ENCODE data around the gene TOE1. TPM values are rescaled to one million over a fixed set of nuclear protein-coding genes. Genes with fewer than 3 reads are reported as not detected.
"Not testable (repeated sequence)": the region's sequence is repeated elsewhere in the genome, so short reads cannot be mapped to it uniquely, and the experiment has no call there.

Gene TOE1
- 10 to 100 TPM; 25.4 to 25.9 TPM for total RNA-seq

- H3K4me1 Mint-ChIP-seq (ENCODE audit: low read depth) = peaks cover 53% of the 10 kb centered on the region
- POLR2A ChIA-PET = interaction anchor here (0.6 to 7.8 kb wide), 31 partner anchors 9 to 708 kb away, joined by 3 to 77 read pairs (median 4); partner anchors contain the start of genes AKR1A1, CCDC163, DYNLT4 and EIF2B3
- DNase-seq (peak; percentile 97), ATAC-seq (peak; percentile 91)
- H3K27ac Mint-ChIP-seq = peak within 1 kb of the TSS; percentile 100
- CTCF ChIA-PET = interaction anchor here (0.7 to 4.0 kb wide), 22 partner anchors 9 to 905 kb away, joined by 3 to 60 read pairs (median 4); partner anchors contain the start of genes HECTD3, HPDL, TESK2 and UROD
- peaks cover 6% of the 10 kb centered on the region for H3K9me3 Mint-ChIP-seq (ENCODE audit: insufficient read depth)
- H3K36me3 Mint-ChIP-seq (ENCODE audit: low read depth) = peaks cover 51% of the 10 kb centered on the region
- peak within 1 kb of the TSS; percentile 100 for H3K4me3 Mint-ChIP-seq
- H3K27me3 Mint-ChIP-seq (ENCODE audit: low read depth) = no peaks in the 10 kb centered on the region
Measured at GRCh38 chr1:45339789-45340558, at the start of gene TOE1, which contains the start of gene MUTYH. Gene TOE1, plus strand, starts transcription at chr1:45340170. Its CDS starts 83 bp downstream, at chr1:45340253. Gene MUTYH, minus strand, starts transcription at chr1:45340440. Its CDS starts 5,935 bp downstream, at chr1:45334505.

GRCh38 chr1:45291002-45291401, 49.0 kb upstream of the TOE1 start:
- H3K4me1 Mint-ChIP-seq (ENCODE audit: low read depth); ATAC-seq; POLR2A ChIA-PET; H3K9me3 Mint-ChIP-seq (ENCODE audit: insufficient read depth); H3K4me3 Mint-ChIP-seq; H3K36me3 Mint-ChIP-seq (ENCODE audit: low read depth); DNase-seq; H3K27ac Mint-ChIP-seq; H3K27me3 Mint-ChIP-seq (ENCODE audit: low read depth): not testable (repeated sequence)
- CTCF ChIA-PET = interaction anchor here (1.2 to 1.3 kb wide), 2 partner anchors 9 to 272 kb away, joined by 3 read pairs; no protein-coding TSS in a partner anchor

- Mint-ChIP-seq H3K36me3 (ENCODE audit: low read depth) (no peaks in the 10 kb centered on the region), H3K4me1 (ENCODE audit: low read depth) (peaks cover 3% of the 10 kb centered on the region), H3K9me3 (ENCODE audit: insufficient read depth) (no peaks in the 10 kb centered on the region), H3K27ac (no peak overlapping the region), H3K4me3 (no peak overlapping the region), H3K27me3 (ENCODE audit: low read depth) (no peaks in the 10 kb centered on the region)
- ChIA-PET CTCF (interaction anchor here (1.2 to 1.3 kb wide), 3 partner anchors 8 to 277 kb away, joined by 3 read pairs; no protein-coding TSS in a partner anchor), POLR2A (no interaction called here)
- DNase-seq (no peak), ATAC-seq (no peak)
Measured at GRCh38 chr1:45291716-45292115, 48.3 kb upstream of the TOE1 start.

GRCh38 chr1:45297666-45298356, 42.2 kb upstream of the TOE1 start:
- H3K4me3 Mint-ChIP-seq = no peak overlapping the region
- ATAC-seq = no peak
- H3K9me3 Mint-ChIP-seq (ENCODE audit: insufficient read depth) = no peaks in the 10 kb centered on the region
- no peaks in the 10 kb centered on the region for H3K36me3 Mint-ChIP-seq (ENCODE audit: low read depth)
- POLR2A ChIA-PET = interaction anchor here (1.2 to 6.4 kb wide), 2 partner anchors 285 to 566 kb away, joined by 3 to 78 read pairs; partner anchors contain the start of genes HECTD3, RNU5D-1 and UROD
- no peak overlapping the region for H3K27ac Mint-ChIP-seq
- DNase-seq = no peak
- H3K27me3 Mint-ChIP-seq (ENCODE audit: low read depth) = no peaks in the 10 kb centered on the region
- H3K4me1 Mint-ChIP-seq (ENCODE audit: low read depth) = peaks cover 10% of the 10 kb centered on the region
- CTCF ChIA-PET = interaction anchor here (1.2 to 9.4 kb wide), 4 partner anchors 194 to 462 kb away, joined by 3 to 361 read pairs (median 30); partner anchors contain the start of genes HECTD3, TESK2 and UROD

GRCh38 chr1:45299296-45299695, 40.7 kb upstream of the TOE1 start:
- Mint-ChIP-seq H3K27ac (no peak overlapping the region), H3K27me3 (ENCODE audit: low read depth) (no peaks in the 10 kb centered on the region), H3K4me3 (no peak overlapping the region), H3K36me3 (ENCODE audit: low read depth) (no peaks in the 10 kb centered on the region), H3K4me1 (ENCODE audit: low read depth) (peaks cover 12% of the 10 kb centered on the region), H3K9me3 (ENCODE audit: insufficient read depth) (no peaks in the 10 kb centered on the region)
- ChIA-PET CTCF (interaction anchor here (0.9 to 9.4 kb wide), 14 partner anchors 28 to 506 kb away, joined by 3 to 361 read pairs (median 4); partner anchors contain the start of genes CCDC163, HECTD3, HPDL and MMACHC), POLR2A (interaction anchor here (0.9 to 6.4 kb wide), 4 partner anchors 281 to 578 kb away, joined by 3 to 78 read pairs (median 8); partner anchors contain the start of genes HECTD3, RNU5D-1 and UROD)
- DNase-seq (no peak), ATAC-seq (no peak)

GRCh38 chr1:45299981-45300668, 39.8 kb upstream of the TOE1 start:
- peak; percentile 60 for DNase-seq
- Mint-ChIP-seq H3K36me3 (ENCODE audit: low read depth) (no peaks in the 10 kb centered on the region), H3K4me3 (no peak overlapping the region), H3K4me1 (ENCODE audit: low read depth) (peaks cover 20% of the 10 kb centered on the region), H3K27ac (no peak overlapping the region), H3K9me3 (ENCODE audit: insufficient read depth) (no peaks in the 10 kb centered on the region), H3K27me3 (ENCODE audit: low read depth) (no peaks in the 10 kb centered on the region)
- no peak for ATAC-seq
- ChIA-PET CTCF (interaction anchor here (0.7 to 9.4 kb wide), 21 partner anchors 8 to 507 kb away, joined by 3 to 361 read pairs (median 4); partner anchors contain the start of genes CCDC163, HECTD3, HPDL and MMACHC), POLR2A (interaction anchor here (0.9 to 6.4 kb wide), 4 partner anchors 282 to 578 kb away, joined by 3 to 78 read pairs (median 8); partner anchors contain the start of genes HECTD3, RNU5D-1 and UROD)

GRCh38 chr1:45300669-45300997, 39.3 kb upstream of the TOE1 start:
- peaks cover 25% of the 10 kb centered on the region for H3K4me1 Mint-ChIP-seq (ENCODE audit: low read depth)
- POLR2A ChIA-PET = interaction anchor here (1.9 to 6.4 kb wide), 3 partner anchors 288 to 579 kb away, joined by 8 to 78 read pairs (median 9); partner anchors contain the start of genes HECTD3, RNU5D-1 and UROD
- DNase-seq (no peak), ATAC-seq (no peak)
- CTCF ChIA-PET = interaction anchor here (1.1 to 9.4 kb wide), 12 partner anchors 9 to 465 kb away, joined by 3 to 361 read pairs (median 4); partner anchors contain the start of genes CCDC163, HECTD3, MMACHC and MUTYH
- H3K9me3 Mint-ChIP-seq (ENCODE audit: insufficient read depth) = no peaks in the 10 kb centered on the region
- no peaks in the 10 kb centered on the region for H3K27me3 Mint-ChIP-seq (ENCODE audit: low read depth)
- no peak overlapping the region for H3K4me3 Mint-ChIP-seq
- no peak overlapping the region for H3K27ac Mint-ChIP-seq
- H3K36me3 Mint-ChIP-seq (ENCODE audit: low read depth) = no peaks in the 10 kb centered on the region

GRCh38 chr1:45302505-45303150, 37.3 kb upstream of the TOE1 start:
- ATAC-seq (no peak), DNase-seq (no peak)
- Mint-ChIP-seq H3K27ac (peak overlapping the region; percentile 36), H3K9me3 (ENCODE audit: insufficient read depth) (no peaks in the 10 kb centered on the region), H3K36me3 (ENCODE audit: low read depth) (no peaks in the 10 kb centered on the region), H3K27me3 (ENCODE audit: low read depth) (no peaks in the 10 kb centered on the region), H3K4me3 (peak overlapping the region; percentile 64), H3K4me1 (ENCODE audit: low read depth) (peaks cover 40% of the 10 kb centered on the region)
- ChIA-PET POLR2A (interaction anchor here (0.6 to 6.4 kb wide), 10 partner anchors 25 to 581 kb away, joined by 3 to 78 read pairs (median 6); partner anchors contain the start of genes HECTD3, HPDL, MUTYH and TOE1), CTCF (interaction anchor here (0.8 to 9.4 kb wide), 15 partner anchors 9 to 503 kb away, joined by 3 to 361 read pairs (median 5); partner anchors contain the start of genes CCDC163, HECTD3, HPDL and MMACHC)

GRCh38 chr1:45303520-45304310, 36.3 kb upstream of the TOE1 start:
- ChIA-PET POLR2A (interaction anchor here (0.9 to 6.4 kb wide), 11 partner anchors 21 to 582 kb away, joined by 3 to 78 read pairs (median 5); partner anchors contain the start of genes CCDC163, HECTD3, HPDL and MMACHC), CTCF (interaction anchor here (0.7 to 9.4 kb wide), 24 partner anchors 9 to 630 kb away, joined by 3 to 361 read pairs (median 4); partner anchors contain the start of genes ARMH1, CCDC163, HECTD3 and HPDL)
- peak overlapping the region; percentile 89 for H3K4me3 Mint-ChIP-seq
- H3K9me3 Mint-ChIP-seq (ENCODE audit: insufficient read depth) = no peaks in the 10 kb centered on the region
- no peaks in the 10 kb centered on the region for H3K36me3 Mint-ChIP-seq (ENCODE audit: low read depth)
- peak; percentile 89 for ATAC-seq
- H3K27me3 Mint-ChIP-seq (ENCODE audit: low read depth) = no peaks in the 10 kb centered on the region
- peak; percentile 99 for DNase-seq
- peak overlapping the region; percentile 97 for H3K27ac Mint-ChIP-seq
- peaks cover 40% of the 10 kb centered on the region for H3K4me1 Mint-ChIP-seq (ENCODE audit: low read depth)

Measured in activated CD8-positive, alpha-beta T cell treated with anti-CD3 and anti-CD28 coated beads, Interleukin-2, amount 10 ng/mL, durations not matched to agents 7 days and 5 days (primary cell).